Gastroesophageal sphincter (tissue), 4 donors: Measurements from ENCODE around the gene ZBED4. TPM values are rescaled to one million over a fixed set of nuclear protein-coding genes. Genes with fewer than 3 reads are reported as not detected.
"Not testable (repeated sequence)": the region's sequence is repeated elsewhere in the genome, so short reads cannot be mapped to it uniquely, and the experiment has no call there.

Experiments
- ATAC-seq: fragments of 150-250 bp; one replicate; pipeline ENCODE4 v1.9.1; 2016; ENCODE audit warnings: mild to moderate bottlenecking, moderate library complexity
- H3K27ac ChIP-seq, 4 donors: fragments of 200-600 bp; sonication (generic) in 3 of 4; 1 replicate in 3 of 4; 2 replicates in 1 of 4; pipeline ENCODE4 v1.5.1; 2016 to 2019
- H3K27me3 ChIP-seq: fragments of 200-600 bp; sonication (generic); one replicate; pipeline ENCODE4 v1.5.1; 2019
- H3K36me3 ChIP-seq, 2 donors: fragments of 200-600 bp; sonication (generic); one replicate each; pipeline ENCODE4 v1.5.1; 2019; ENCODE audit warnings: control low read depth in 1 of 2
- H3K4me1 ChIP-seq, 3 donors: fragments of 200-600 bp; sonication (generic); 1 replicate in 2 of 3; 2 replicates in 1 of 3; pipeline ENCODE4 v1.5.1; 2016 to 2019; ENCODE audit warnings: control low read depth in 2 of 3
- H3K4me3 ChIP-seq, 2 donors: fragments of 200-600 bp; sonication (generic); one replicate each; pipeline ENCODE4 v1.5.1; 2019; ENCODE audit warnings: mild to moderate bottlenecking in 1 of 2, moderate library complexity in 1 of 2
- H3K9me3 ChIP-seq, 3 donors: fragments of 200-600 bp; sonication (generic); one replicate each; pipeline ENCODE4 v1.5.1; 2017 to 2019; ENCODE audit warnings: control low read depth in 2 of 3
- CTCF ChIP-seq, 4 experiments: fragments of 200-600 bp in 2 of 4; fragments of 450-650 bp in 2 of 4; sonication (generic) in 1 of 4; IDR thresholded peaks; one replicate each; pipeline ENCODE4 v1.5.1; 2017 to 2019; ENCODE audit warnings: antibody characterized with exemption in 4 of 4, mild to moderate bottlenecking in 2 of 4, moderate library complexity in 2 of 4
- EP300 ChIP-seq: sonication (generic); formaldehyde crosslinking; IDR thresholded peaks from one replicate; pipeline ENCODE4 v1.6.1; 2017; ENCODE audit warnings: antibody characterized with exemption, mild to moderate bottlenecking
- POLR2A ChIP-seq, 2 donors: fragments of 450-650 bp; IDR thresholded peaks; one replicate each; pipeline ENCODE4 v1.6.1; 2017; ENCODE audit warnings: antibody characterized with exemption in 2 of 2, mild to moderate bottlenecking in 2 of 2, moderate library complexity in 1 of 2
- POLR2AphosphoS5 ChIP-seq: sonication (generic); formaldehyde crosslinking; IDR thresholded peaks from one replicate; pipeline ENCODE4 v1.6.1; 2017; ENCODE audit warnings: antibody characterized with exemption
- WGBS, 2 donors: methylation state at CpG; one replicate each; pipeline ENCODE4 v1.1.5; 2018; ENCODE audit warnings: low coverage in 1 of 2; 5-methylcytosine and 5-hydroxymethylcytosine counted together
- total RNA-seq, 4 donors: library from RNA; depleted of rRNA; stranded (reverse); fragments of >200 nt; gene quantifications; one replicate each; pipeline ENCODE4 v1.1.0, GENCODE V29; 2016

The ZBED4 gene
- total RNA-seq, 4 donors from 2014 or later = 6.9 to 12.3 (median 7.1) TPM

GRCh38 chr22:49849161-49850020 is 4.3 kb upstream of the ZBED4 start:
- Histone ChIP-seq H3K4me1 (peaks cover 0 to 39% (median 24%) of the 10 kb centered on the region in 3 donors), H3K4me3 (peak overlapping the region in 1 of 2 donors; percentile 54)

GRCh38 chr22:49850021-49850911 is 3.4 kb upstream of the ZBED4 start:
- Histone ChIP-seq H3K4me1 (peaks cover 0 to 48% (median 32%) of the 10 kb centered on the region in 3 donors), H3K9me3 (no peaks in the 10 kb centered on the region), H3K4me3 (peak overlapping the region in 1 of 2 donors; percentile 54), H3K27ac (no peak overlapping the region), H3K36me3 (no peaks in the 10 kb centered on the region), H3K27me3 (peaks cover 57% of the 10 kb centered on the region)
- no peak for ATAC-seq
- TF ChIP-seq EP300 = no peak
- TF ChIP-seq POLR2A (IDR thresholded peaks at IDR 0.05) = no peak
- TF ChIP-seq POLR2AphosphoS5 = no peak
- no peak for TF ChIP-seq CTCF (IDR thresholded peaks at IDR 0.05)
- WGBS, 2 donors = 0 to 100% methylated on average over 1 of the region's 31 CpGs

More at GRCh38 chr22:49849161-49850020, 4.3 kb upstream of the ZBED4 start:
- ATAC-seq = no peak
- TF ChIP-seq POLR2AphosphoS5 (no peak), EP300 (no peak), POLR2A (IDR thresholded peaks at IDR 0.05) (no peak), CTCF (IDR thresholded peaks at IDR 0.05) (no peak)
- no CpG with 5 or more reads among the region's 89 CpGs for WGBS, 2 donors
- Histone ChIP-seq H3K9me3 (no peaks in the 10 kb centered on the region), H3K27ac (no peak overlapping the region), H3K36me3 (no peaks in the 10 kb centered on the region), H3K27me3 (peaks cover 58% of the 10 kb centered on the region)

GRCh38 chr22:49850959-49851802 is 2.5 kb upstream of the ZBED4 start:
- no peak overlapping the region for H3K27ac ChIP-seq
- WGBS, 2 donors = 75% methylated on average over 2 to 6 of the region's 10 CpGs
- no peak for ATAC-seq
- no peak for TF ChIP-seq POLR2A (IDR thresholded peaks at IDR 0.05)
- TF ChIP-seq EP300 = no peak
- TF ChIP-seq CTCF (IDR thresholded peaks at IDR 0.05) = no peak
- no peak for TF ChIP-seq POLR2AphosphoS5
- peaks cover 47% of the 10 kb centered on the region for H3K27me3 ChIP-seq
- H3K4me1 ChIP-seq = peaks cover 0 to 57% (median 39%) of the 10 kb centered on the region in 3 donors
- no peak overlapping the region for H3K4me3 ChIP-seq
- no peaks in the 10 kb centered on the region for H3K36me3 ChIP-seq
- H3K9me3 ChIP-seq = no peaks in the 10 kb centered on the region

- WGBS, 2 donors = 62 to 79% methylated on average over 5 to 8 of the region's 13 CpGs
- ATAC-seq = not testable (repeated sequence)
Measured at GRCh38 chr22:49852568-49852897, 1.1 kb upstream of the ZBED4 start.

More at GRCh38 chr22:49852568-49852897, 1.1 kb upstream of the ZBED4 start:
- Histone ChIP-seq H3K27ac (peak overlapping the region in 3 of 4 donors; percentile 90 to 98 (median 94)), H3K4me1 (peaks cover 0 to 60% (median 39%) of the 10 kb centered on the region in 3 donors), H3K4me3 (peak overlapping the region in 1 of 2 donors; percentile 86), H3K27me3 (peaks cover 34% of the 10 kb centered on the region)
- not testable (repeated sequence) for H3K9me3 ChIP-seq, H3K36me3 ChIP-seq
